GM21447 (cell line): ENCODE data around the gene CCL7.

Source experiments
- ATAC-seq: cut with Tn5 transposase; IDR thresholded peaks from one replicate; pipeline ENCODE4 v1.9.1; 2021; ENCODE audit not compliant: unreplicated experiment

The CCL7 gene

GRCh38 chr17:34283571-34283970 lies 13.6 kb downstream of the CCL7 start:
- no peak for ATAC-seq

- ATAC-seq: no peak
These were observed 15.3 kb downstream of the CCL7 start, which contains the start of gene CCL11 for GRCh38 chr17:34285286-34285792. Gene CCL11 (plus strand): TSS chr17:34285742. CDS start chr17:34285809, 67 bp downstream.

GRCh38 chr17:34287875-34288274 lies 17.9 kb downstream of the CCL7 start:
- no peak for ATAC-seq

GRCh38 chr17:34290586-34290985 lies 20.6 kb downstream of the CCL7 start:
- no peak for ATAC-seq

- ATAC-seq: no peak
These were observed 21.8 kb downstream of the CCL7 start for GRCh38 chr17:34291721-34292348.

- ATAC-seq: no peak
These were observed 29.0 kb downstream of the CCL7 start for GRCh38 chr17:34299027-34299426.

GRCh38 chr17:34299956-34300577 lies 30.0 kb downstream of the CCL7 start:
- no peak for ATAC-seq

GRCh38 chr17:34300652-34301370 lies 30.8 kb downstream of the CCL7 start:
- no peak for ATAC-seq

- no peak for ATAC-seq
These were observed 32.0 kb downstream of the CCL7 start for GRCh38 chr17:34301986-34302385.

GRCh38 chr17:34302636-34303035 lies 32.6 kb downstream of the CCL7 start:
- ATAC-seq: no peak

GRCh38 chr17:34303606-34304005 lies 33.6 kb downstream of the CCL7 start:
- no peak for ATAC-seq

- no peak for ATAC-seq
These were observed 35.0 kb downstream of the CCL7 start for GRCh38 chr17:34305061-34305460.

- no peak for ATAC-seq
These were observed 35.6 kb downstream of the CCL7 start for GRCh38 chr17:34305606-34306005.

GRCh38 chr17:34306466-34306865 lies 36.4 kb downstream of the CCL7 start:
- ATAC-seq: no peak

GRCh38 chr17:34307110-34307509 lies 37.1 kb downstream of the CCL7 start:
- no peak for ATAC-seq

GRCh38 chr17:34308371-34308770 lies 38.4 kb downstream of the CCL7 start:
- no peak for ATAC-seq

GRCh38 chr17:34311291-34311690 lies 41.3 kb downstream of the CCL7 start:
- ATAC-seq: no peak

GRCh38 chr17:34312080-34312479 lies 42.1 kb downstream of the CCL7 start:
- ATAC-seq: no peak

GRCh38 chr17:34313164-34313563 lies 43.1 kb downstream of the CCL7 start:
- no peak for ATAC-seq

- ATAC-seq: no peak
These were observed 44.3 kb downstream of the CCL7 start for GRCh38 chr17:34314279-34314678.

- ATAC-seq: no peak
These were observed 48.5 kb downstream of the CCL7 start for GRCh38 chr17:34318474-34318873.

- no peak for ATAC-seq
These were observed 49.0 kb downstream of the CCL7 start, which contains the start of gene CCL8 for GRCh38 chr17:34319039-34319483. Gene CCL8 (plus strand): TSS chr17:34319435. CDS start chr17:34319502, 67 bp downstream.
